IMR-90 (cell line): Measurements from ENCODE around the gene APCDD1. TPM values are rescaled to one million over a fixed set of nuclear protein-coding genes. Genes with fewer than 3 reads are reported as not detected.

Source experiments
- ATAC-seq: fragments of 200-7000 bp; cut with Tn5 transposase; 2 replicates; pipeline ENCODE4 v1.9.1; 2020; ENCODE audit warnings: low read depth, mild to moderate bottlenecking, moderate library complexity
- BruUV-seq: library from RNA; stranded (reverse); fragments of 400-500 nt; replicated peaks from 2 replicates; lab custom pipeline; 2021; lab: Mats Ljungman, UMichigan
- CTCF ChIA-PET: fragments of 300-600 bp; formaldehyde crosslinking; extraction: SDS; loops from one replicate; lab custom pipeline; 2021; ENCODE audit warnings: antibody characterized with exemption; lab: Yijun Ruan, JAX
- POLR2A ChIA-PET: fragments of 300-600 bp; sonication (Branson Sonifier 250); formaldehyde crosslinking; loops from one replicate; lab custom pipeline; 2022; ENCODE audit warnings: antibody characterized with exemption; ENCODE audit not compliant: unreplicated experiment; lab: Charles Lee
- DNase-seq: peaks from one replicate; pipeline ENCODE4 v3.0.0; 2013
- H2AFZ ChIP-seq: replicated peaks from 2 replicates; pipeline ENCODE3; 2013; ENCODE audit warnings: low read length, mild to moderate bottlenecking; ENCODE audit not compliant: poor library complexity
- H2AK5ac ChIP-seq: 2 replicates; pipeline ENCODE4 v1.6.1; 2013; ENCODE audit warnings: low read depth, low read length, inconsistent platforms
- H2AK9ac ChIP-seq: replicated peaks from 2 replicates; pipeline ENCODE3; 2013; ENCODE audit warnings: mild to moderate bottlenecking, low read depth, low read length, moderate library complexity; ENCODE audit not compliant: poor library complexity
- H2BK120ac ChIP-seq: 2 replicates; pipeline ENCODE4 v1.6.1; 2013; ENCODE audit warnings: low read depth, low read length, inconsistent platforms
- H2BK15ac ChIP-seq: 3 replicates; pipeline ENCODE4 v1.6.1; 2013; ENCODE audit warnings: low read depth, low read length, inconsistent platforms
- H2BK20ac ChIP-seq: 2 replicates; pipeline ENCODE4 v1.6.1; 2013; ENCODE audit warnings: low read depth, mild to moderate bottlenecking, inconsistent platforms, low read length, moderate library complexity
- H2BK5ac ChIP-seq: 2 replicates; pipeline ENCODE4 v1.6.1; 2013; ENCODE audit warnings: mild to moderate bottlenecking, low read depth, low read length, inconsistent platforms; ENCODE audit not compliant: poor library complexity, severe bottlenecking
- H3K14ac ChIP-seq: replicated peaks from 2 replicates; pipeline ENCODE4 v1.6.1; 2013; ENCODE audit warnings: low read depth, low read length, inconsistent platforms
- H3K18ac ChIP-seq: 2 replicates; pipeline ENCODE4 v1.6.1; 2013; ENCODE audit warnings: low read depth, low read length, control low read depth
- H3K23ac ChIP-seq: 2 replicates; pipeline ENCODE4 v1.6.1; 2013; ENCODE audit warnings: low read depth, low read length, inconsistent platforms
- H3K27ac ChIP-seq: 2 replicates; pipeline ENCODE4 v1.5.1; 2013; ENCODE audit warnings: mild to moderate bottlenecking, control low read depth, low read length; ENCODE audit not compliant: insufficient read depth
- H3K27me3 ChIP-seq: 2 replicates; pipeline ENCODE4 v1.6.1; 2013; ENCODE audit warnings: low read length; ENCODE audit not compliant: control insufficient read depth, insufficient read depth
- H3K36me3 ChIP-seq: 2 replicates; pipeline ENCODE4 v1.6.1; 2013; ENCODE audit warnings: low read length, mixed read lengths; ENCODE audit not compliant: control insufficient read depth, insufficient read depth
- H3K4ac ChIP-seq: 2 replicates; pipeline ENCODE4 v1.6.1; 2013; ENCODE audit warnings: low read depth, low read length, inconsistent platforms
- H3K4me1 ChIP-seq: 2 replicates; pipeline ENCODE4 v1.6.1; 2013; ENCODE audit warnings: low read length, mixed read lengths; ENCODE audit not compliant: control insufficient read depth, insufficient read depth
- H3K4me2 ChIP-seq: 2 replicates; pipeline ENCODE4 v1.6.1; 2013; ENCODE audit warnings: low read depth, mild to moderate bottlenecking, control low read depth, low read length, moderate library complexity
- H3K4me3 ChIP-seq: 2 replicates; pipeline ENCODE4 v1.5.1; 2013; ENCODE audit warnings: low read depth, mild to moderate bottlenecking, control low read depth, low read length, moderate library complexity; ENCODE audit not compliant: insufficient read depth
- H3K56ac ChIP-seq: 2 replicates; pipeline ENCODE4 v1.6.1; 2013; ENCODE audit warnings: low read length, inconsistent platforms; ENCODE audit not compliant: insufficient read depth; ENCODE audit errors: extremely low read depth
- H3K79me1 ChIP-seq, 2 experiments: 2 replicates each; pipeline ENCODE4 v1.6.1; 2013; ENCODE audit warnings: low read length in 2 of 2, inconsistent platforms in 1 of 2, low read depth in 1 of 2
- H3K9ac ChIP-seq: 2 replicates; pipeline ENCODE4 v1.6.1; 2013; ENCODE audit warnings: low read depth, low read length, control low read depth
- H3K9me1 ChIP-seq: 2 replicates; pipeline ENCODE4 v1.6.1; 2013; ENCODE audit warnings: low read length, inconsistent platforms; ENCODE audit not compliant: insufficient read depth
- H3K9me3 ChIP-seq: 2 replicates; pipeline ENCODE4 v1.6.1; 2013; ENCODE audit warnings: low read length; ENCODE audit not compliant: control insufficient read depth, insufficient read depth
- H4K20me1 ChIP-seq: 2 replicates; pipeline ENCODE4 v1.6.1; 2013; ENCODE audit warnings: low read length, inconsistent platforms; ENCODE audit not compliant: insufficient read depth
- H4K5ac ChIP-seq: 2 replicates; pipeline ENCODE4 v1.6.1; 2013; ENCODE audit warnings: mild to moderate bottlenecking, low read depth, low read length, control low read depth
- H4K8ac ChIP-seq, 2 experiments: 2 replicates each; pipeline ENCODE4 v1.6.1; 2013; ENCODE audit warnings: low read depth in 2 of 2, low read length in 2 of 2, control low read depth in 1 of 2, inconsistent platforms in 1 of 2
- H4K91ac ChIP-seq: 2 replicates; pipeline ENCODE4 v1.6.1; 2013; ENCODE audit warnings: low read depth, low read length, inconsistent platforms; ENCODE audit not compliant: insufficient read depth
- ELK1 ChIP-seq: fragments of 150-350 bp; IDR thresholded peaks from 2 replicates; pipeline ENCODE4 v1.6.1; 2016; ENCODE audit warnings: low read depth, mild to moderate bottlenecking, low read length, moderate library complexity, borderline replicate concordance
- MAZ ChIP-seq: IDR thresholded peaks from 2 replicates; pipeline ENCODE4 v1.6.1; 2012; ENCODE audit warnings: low read depth, mild to moderate bottlenecking, low read length, improper control_type of control experiment, moderate library complexity, borderline replicate concordance
- MXI1 ChIP-seq: IDR thresholded peaks from 2 replicates; pipeline ENCODE4 v1.6.1; 2012; ENCODE audit warnings: low read depth, mild to moderate bottlenecking, low read length, moderate library complexity, borderline replicate concordance
- NFE2L2 ChIP-seq: fragments of 150-350 bp; IDR thresholded peaks from 2 replicates; pipeline ENCODE4 v1.6.1; 2016; ENCODE audit warnings: low read depth, mild to moderate bottlenecking, low read length
- RCOR1 ChIP-seq: IDR thresholded peaks from 2 replicates; pipeline ENCODE4 v1.6.1; 2012; ENCODE audit warnings: mild to moderate bottlenecking, low read length, improper control_type of control experiment; ENCODE audit not compliant: insufficient replicate concordance
- RFX5 ChIP-seq: IDR thresholded peaks from 2 replicates; pipeline ENCODE4 v1.8.0; 2012; ENCODE audit warnings: low read depth, mild to moderate bottlenecking, low read length, moderate library complexity
- USF2 ChIP-seq: fragments of 150-350 bp; IDR thresholded peaks from 2 replicates; pipeline ENCODE4 v1.6.1; 2017; ENCODE audit warnings: mild to moderate bottlenecking, antibody characterized with exemption, low read length, low read depth
- WGBS, 2 experiments: methylation state at CpG; one replicate each; pipeline versions ENCODE4 v1.1.5 to v1.1.7; 2013; ENCODE audit warnings: missing lambda C conversion rate in 2 of 2; ENCODE audit not compliant: insufficient read length in 1 of 2; ENCODE audit errors: extremely low coverage in 2 of 2; 5-methylcytosine and 5-hydroxymethylcytosine counted together
- dilution Hi-C: fragments of 300-500 bp; cut with HindIII; formaldehyde crosslinking; loops from one replicate; pipeline ENCODE4 v1.14.3; 2018; ENCODE audit warnings: low sequenced_read_pairs; ENCODE audit not compliant: unreplicated experiment
- in situ Hi-C: fragments of 300-500 bp; cut with MboI; formaldehyde crosslinking; loops from 3 replicates; pipeline ENCODE4 v1.14.3; 2019; ENCODE audit warnings: low sequenced_read_pairs, inconsistent platforms, mixed read lengths
- intact Hi-C: fragments of 100-400 bp; cut with micrococcal nuclease; formaldehyde crosslinking; loops from 2 replicates; pipeline ENCODE4 v1.10.0; 2022
- polyA plus RNA-seq, 3 experiments: library from polyadenylated mRNA; depleted of rRNA; stranded (reverse); fragments of >200 nt; gene quantifications; 2 replicates each; pipeline ENCODE4 v1.2.3, GENCODE V29; 2012; ENCODE audit warnings: low replicate concordance in 1 of 3
- total RNA-seq: library from RNA; depleted of rRNA; stranded (reverse); fragments of >200 nt; gene quantifications from 2 replicates; pipeline ENCODE4 v1.2.3, GENCODE V29; 2012

APCDD1 gene
- total and polyA plus RNA-seq, 2 of the 4 experiments (the other 2 are of a cell fraction) = 1.1 to 2.2 TPM

GRCh38 chr18:10474309-10474708 is 19.9 kb downstream of the APCDD1 start:
- Histone ChIP-seq H4K20me1 (no peaks in the 10 kb centered on the region), H3K4me1 (peaks cover 8% of the 10 kb centered on the region; the same call in 1 of the 2 replicates), H3K4me3 (no peak overlapping the region), H4K8ac (no peak overlapping the region), H3K23ac (no peak overlapping the region), H2BK20ac (no peak overlapping the region), H3K27ac (no peak overlapping the region), H3K9me1 (no peaks in the 10 kb centered on the region), H3K4me2 (no peak overlapping the region), H3K56ac (no peak overlapping the region), H2AK5ac (no peak overlapping the region), H3K18ac (no peak overlapping the region), H3K14ac (no peak overlapping the region), H2AFZ (no peak overlapping the region), H2BK5ac (no peak overlapping the region), H3K9ac (no peak overlapping the region), H3K36me3 (no peaks in the 10 kb centered on the region), H2BK15ac (no peak overlapping the region), H2BK120ac (no peak overlapping the region), H4K91ac (no peak overlapping the region), H3K27me3 (peaks cover 28% of the 10 kb centered on the region), H4K5ac (no peak overlapping the region), H3K9me3 (no peaks in the 10 kb centered on the region), H3K4ac (no peak overlapping the region), H2AK9ac (no peak overlapping the region), H3K79me1 (no peaks in the 10 kb centered on the region)
- intact Hi-C loops (no loop called here), dilution Hi-C loops (no loop called here), in situ Hi-C loops (no loop called here)
- ChIA-PET POLR2A (no interaction called here), CTCF (no interaction called here)
- no peak for TF ChIP-seq MXI1
- no peak for TF ChIP-seq NFE2L2
- TF ChIP-seq RFX5 = no peak
- no peak for TF ChIP-seq MAZ
- TF ChIP-seq ELK1 = no peak
- TF ChIP-seq RCOR1 = no peak
- TF ChIP-seq USF2 = no peak
- BruUV-seq = no TSS peak
- WGBS, 2 experiments = 96% methylated on average over 9 of the region's 17 CpGs; no CpG with 5 or more reads in 1 of the 2 experiments
- no peak for ATAC-seq
- DNase-seq = no peak
